WTC11 (cell line): Measurements from ENCODE around the gene MEGF8. TPM values are rescaled to one million over a fixed set of nuclear protein-coding genes. Genes with fewer than 3 reads are reported as not detected.
A peak's percentile ranks its signal among the peaks of the same experiment; 100 is the strongest.

ENCODE experiments used
- ATAC-seq: fragments of 200-7000 bp; cut with Tn5 transposase; 2 replicates; pipeline ENCODE4 v1.10.0; 2021; ENCODE audit warnings: mild to moderate bottlenecking, moderate library complexity
- CTCF ChIA-PET: fragments of 300-600 bp; sonication (Branson Sonifier 250); formaldehyde crosslinking; loops from one replicate; lab custom pipeline; 2021; ENCODE audit warnings: antibody characterized with exemption; lab: Charles Lee
- POLR2A ChIA-PET: fragments of 350-600 bp; sonication (Branson Sonifier 250); formaldehyde crosslinking; loops from one replicate; lab custom pipeline; 2021; ENCODE audit warnings: antibody characterized with exemption; lab: Charles Lee
- DNase-seq: peaks from one replicate; pipeline ENCODE4 v3.0.0; 2021; ENCODE audit warnings: low spot score
- H3K27ac Mint-ChIP-seq: 2 replicates; pipeline ENCODE4 v1.8.0; 2021; ENCODE audit warnings: mixed read lengths
- H3K27me3 Mint-ChIP-seq: 2 replicates; pipeline ENCODE4 v1.8.0; 2021; ENCODE audit warnings: low read depth, mild to moderate bottlenecking, moderate library complexity, mixed read lengths
- H3K36me3 Mint-ChIP-seq: 2 replicates; pipeline ENCODE4 v1.8.0; 2021; ENCODE audit warnings: mixed read lengths
- H3K4me1 Mint-ChIP-seq: 2 replicates; pipeline ENCODE4 v1.8.0; 2022; ENCODE audit warnings: mixed read lengths
- H3K4me3 Mint-ChIP-seq: 2 replicates; pipeline ENCODE4 v1.8.0; 2021; ENCODE audit warnings: mild to moderate bottlenecking, moderate library complexity, mixed read lengths
- H3K9me3 Mint-ChIP-seq: 2 replicates; pipeline ENCODE4 v1.8.0; 2021; ENCODE audit warnings: mixed read lengths
- CBFB ChIP-seq: sonication (generic); formaldehyde crosslinking; IDR thresholded peaks from 2 replicates; pipeline ENCODE4 v1.8.1; 2022; ENCODE audit warnings: mild to moderate bottlenecking, low read depth, missing genetic modification reagents
- ELF4 ChIP-seq: sonication (generic); formaldehyde crosslinking; IDR thresholded peaks from 2 replicates; pipeline ENCODE4 v1.8.1; 2022; ENCODE audit warnings: low read depth, mild to moderate bottlenecking, moderate library complexity, missing genetic modification reagents
- FOXK1 ChIP-seq: sonication (generic); formaldehyde crosslinking; IDR thresholded peaks from 2 replicates; pipeline ENCODE4 v1.8.0; 2022; ENCODE audit warnings: mild to moderate bottlenecking, moderate library complexity, missing genetic modification reagents
- HMGA2 ChIP-seq: fragments of 250-450 bp; sonication (Bioruptor Pico); IDR thresholded peaks from 2 replicates; pipeline ENCODE4 v1.4.0; 2021; ENCODE audit warnings: mild to moderate bottlenecking, moderate library complexity
- NFYB ChIP-seq: sonication (generic); formaldehyde crosslinking; conservative IDR thresholded peaks from 2 replicates; pipeline ENCODE4 v1.8.0; 2022; ENCODE audit warnings: low read depth, missing genetic modification reagents
- SP1 ChIP-seq: sonication (generic); formaldehyde crosslinking; conservative IDR thresholded peaks from 2 replicates; pipeline ENCODE4 v1.8.1; 2022; ENCODE audit warnings: missing genetic modification reagents
- TP53 ChIP-seq: sonication (generic); formaldehyde crosslinking; IDR thresholded peaks from 2 replicates; pipeline ENCODE4 v1.8.1; 2023; ENCODE audit warnings: mild to moderate bottlenecking, missing genetic modification reagents
- ZNF232 ChIP-seq: sonication (generic); formaldehyde crosslinking; IDR thresholded peaks from 2 replicates; pipeline ENCODE4 v1.8.0; 2022; ENCODE audit warnings: mild to moderate bottlenecking, missing genetic modification reagents
- ZNF317 ChIP-seq: sonication (generic); formaldehyde crosslinking; IDR thresholded peaks from 2 replicates; pipeline ENCODE4 v1.8.1; 2023; ENCODE audit warnings: low read depth, mild to moderate bottlenecking, moderate library complexity, missing genetic modification reagents, borderline replicate concordance
- ZNF423 ChIP-seq: fragments of 250-450 bp; sonication (Bioruptor Pico); IDR thresholded peaks from 2 replicates; pipeline ENCODE4 v2.1.2; 2022; ENCODE audit warnings: mild to moderate bottlenecking, moderate library complexity
- total RNA-seq: library from RNA; stranded (reverse); gene quantifications from 3 replicates; pipeline ENCODE4 v1.2.3, GENCODE V29; 2021
- TF ChIP-seq, protein P1 (sequence below): fragments of 200-600 bp; IDR thresholded peaks from 2 replicates; pipeline ENCODE4 v1.8.0; 2022; ENCODE audit warnings: antibody characterized with exemption
- TF ChIP-seq, protein P2 (sequence below): sonication (generic); formaldehyde crosslinking; IDR thresholded peaks from 2 replicates; pipeline ENCODE4 v1.8.1; 2023; ENCODE audit warnings: mild to moderate bottlenecking, missing genetic modification reagents, moderate library complexity
- TF ChIP-seq, protein P3 (sequence below): sonication (generic); formaldehyde crosslinking; IDR thresholded peaks from 2 replicates; pipeline ENCODE4 v1.8.0; 2022; ENCODE audit warnings: missing genetic modification reagents
- TF ChIP-seq, protein P4 (sequence below): sonication (generic); formaldehyde crosslinking; IDR thresholded peaks from 2 replicates; pipeline ENCODE4 v1.8.0; 2022; ENCODE audit warnings: mild to moderate bottlenecking, missing genetic modification reagents
- TF ChIP-seq, protein P5 (sequence below): sonication (generic); formaldehyde crosslinking; IDR thresholded peaks from 2 replicates; pipeline ENCODE4 v1.8.1; 2022; ENCODE audit warnings: low read depth, mild to moderate bottlenecking, moderate library complexity, missing genetic modification reagents, borderline replicate concordance
- TF ChIP-seq, protein P6 (sequence below): sonication (generic); formaldehyde crosslinking; IDR thresholded peaks from 2 replicates; pipeline ENCODE4 v1.8.1; 2022; ENCODE audit warnings: mild to moderate bottlenecking, missing genetic modification reagents, moderate library complexity, borderline replicate concordance
- TF ChIP-seq, protein P7 (sequence below): sonication (generic); formaldehyde crosslinking; IDR thresholded peaks from 2 replicates; pipeline ENCODE4 v1.8.0; 2023; ENCODE audit warnings: missing genetic modification reagents, mild to moderate bottlenecking, borderline replicate concordance

Gene MEGF8
- total RNA-seq, 1 experiment from 2014 or later = 42.1 TPM

DNA sequence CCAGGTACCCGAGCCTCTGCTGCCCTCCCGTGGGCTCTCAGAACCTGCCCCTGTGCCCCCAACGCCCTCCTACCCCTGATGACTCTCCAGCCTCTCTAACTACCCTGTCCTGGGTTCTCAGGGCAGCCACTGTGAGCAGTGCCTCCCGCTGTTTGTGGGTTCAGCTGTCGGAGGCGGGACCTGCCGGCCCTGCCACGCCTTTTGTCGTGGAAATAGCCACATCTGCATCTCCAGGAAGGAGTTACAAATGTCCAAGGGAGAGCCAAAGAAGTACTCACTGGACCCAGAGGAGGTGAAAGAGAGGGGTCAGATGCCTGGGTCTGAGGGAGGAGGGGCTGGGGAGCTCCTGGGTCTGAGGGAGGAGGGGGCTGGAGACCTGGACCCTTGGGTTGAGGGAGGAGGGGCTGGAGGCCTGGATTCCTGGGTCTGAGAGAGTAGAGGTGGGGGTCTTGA lies 44.7 kb downstream of the MEGF8 start (continued):
- TF ChIP-seq, protein P1, sequence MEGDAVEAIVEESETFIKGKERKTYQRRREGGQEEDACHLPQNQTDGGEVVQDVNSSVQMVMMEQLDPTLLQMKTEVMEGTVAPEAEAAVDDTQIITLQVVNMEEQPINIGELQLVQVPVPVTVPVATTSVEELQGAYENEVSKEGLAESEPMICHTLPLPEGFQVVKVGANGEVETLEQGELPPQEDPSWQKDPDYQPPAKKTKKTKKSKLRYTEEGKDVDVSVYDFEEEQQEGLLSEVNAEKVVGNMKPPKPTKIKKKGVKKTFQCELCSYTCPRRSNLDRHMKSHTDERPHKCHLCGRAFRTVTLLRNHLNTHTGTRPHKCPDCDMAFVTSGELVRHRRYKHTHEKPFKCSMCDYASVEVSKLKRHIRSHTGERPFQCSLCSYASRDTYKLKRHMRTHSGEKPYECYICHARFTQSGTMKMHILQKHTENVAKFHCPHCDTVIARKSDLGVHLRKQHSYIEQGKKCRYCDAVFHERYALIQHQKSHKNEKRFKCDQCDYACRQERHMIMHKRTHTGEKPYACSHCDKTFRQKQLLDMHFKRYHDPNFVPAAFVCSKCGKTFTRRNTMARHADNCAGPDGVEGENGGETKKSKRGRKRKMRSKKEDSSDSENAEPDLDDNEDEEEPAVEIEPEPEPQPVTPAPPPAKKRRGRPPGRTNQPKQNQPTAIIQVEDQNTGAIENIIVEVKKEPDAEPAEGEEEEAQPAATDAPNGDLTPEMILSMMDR = no peak
- TF ChIP-seq NFYB (no peak), HMGA2 (CRISPR knock-in tag) (no peak), ZNF232 (CRISPR knock-in tag) (no peak), SP1 (CRISPR knock-in tag) (peak; percentile 81), CBFB (CRISPR knock-in tag) (no peak), ZNF317 (no peak), TP53 (CRISPR knock-in tag) (no peak)
- TF ChIP-seq, protein P2, sequence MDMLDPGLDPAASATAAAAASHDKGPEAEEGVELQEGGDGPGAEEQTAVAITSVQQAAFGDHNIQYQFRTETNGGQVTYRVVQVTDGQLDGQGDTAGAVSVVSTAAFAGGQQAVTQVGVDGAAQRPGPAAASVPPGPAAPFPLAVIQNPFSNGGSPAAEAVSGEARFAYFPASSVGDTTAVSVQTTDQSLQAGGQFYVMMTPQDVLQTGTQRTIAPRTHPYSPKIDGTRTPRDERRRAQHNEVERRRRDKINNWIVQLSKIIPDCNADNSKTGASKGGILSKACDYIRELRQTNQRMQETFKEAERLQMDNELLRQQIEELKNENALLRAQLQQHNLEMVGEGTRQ (CRISPR knock-in tag) = no peak
- TF ChIP-seq, protein P3, sequence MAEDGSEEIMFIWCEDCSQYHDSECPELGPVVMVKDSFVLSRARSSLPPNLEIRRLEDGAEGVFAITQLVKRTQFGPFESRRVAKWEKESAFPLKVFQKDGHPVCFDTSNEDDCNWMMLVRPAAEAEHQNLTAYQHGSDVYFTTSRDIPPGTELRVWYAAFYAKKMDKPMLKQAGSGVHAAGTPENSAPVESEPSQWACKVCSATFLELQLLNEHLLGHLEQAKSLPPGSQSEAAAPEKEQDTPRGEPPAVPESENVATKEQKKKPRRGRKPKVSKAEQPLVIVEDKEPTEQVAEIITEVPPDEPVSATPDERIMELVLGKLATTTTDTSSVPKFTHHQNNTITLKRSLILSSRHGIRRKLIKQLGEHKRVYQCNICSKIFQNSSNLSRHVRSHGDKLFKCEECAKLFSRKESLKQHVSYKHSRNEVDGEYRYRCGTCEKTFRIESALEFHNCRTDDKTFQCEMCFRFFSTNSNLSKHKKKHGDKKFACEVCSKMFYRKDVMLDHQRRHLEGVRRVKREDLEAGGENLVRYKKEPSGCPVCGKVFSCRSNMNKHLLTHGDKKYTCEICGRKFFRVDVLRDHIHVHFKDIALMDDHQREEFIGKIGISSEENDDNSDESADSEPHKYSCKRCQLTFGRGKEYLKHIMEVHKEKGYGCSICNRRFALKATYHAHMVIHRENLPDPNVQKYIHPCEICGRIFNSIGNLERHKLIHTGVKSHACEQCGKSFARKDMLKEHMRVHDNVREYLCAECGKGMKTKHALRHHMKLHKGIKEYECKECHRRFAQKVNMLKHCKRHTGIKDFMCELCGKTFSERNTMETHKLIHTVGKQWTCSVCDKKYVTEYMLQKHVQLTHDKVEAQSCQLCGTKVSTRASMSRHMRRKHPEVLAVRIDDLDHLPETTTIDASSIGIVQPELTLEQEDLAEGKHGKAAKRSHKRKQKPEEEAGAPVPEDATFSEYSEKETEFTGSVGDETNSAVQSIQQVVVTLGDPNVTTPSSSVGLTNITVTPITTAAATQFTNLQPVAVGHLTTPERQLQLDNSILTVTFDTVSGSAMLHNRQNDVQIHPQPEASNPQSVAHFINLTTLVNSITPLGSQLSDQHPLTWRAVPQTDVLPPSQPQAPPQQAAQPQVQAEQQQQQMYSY = no peak
- TF ChIP-seq, protein P4, sequence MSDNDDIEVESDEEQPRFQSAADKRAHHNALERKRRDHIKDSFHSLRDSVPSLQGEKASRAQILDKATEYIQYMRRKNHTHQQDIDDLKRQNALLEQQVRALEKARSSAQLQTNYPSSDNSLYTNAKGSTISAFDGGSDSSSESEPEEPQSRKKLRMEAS (CRISPR knock-in tag) = peak; percentile 33; the same call in 1 of the 2 replicates

DNA sequence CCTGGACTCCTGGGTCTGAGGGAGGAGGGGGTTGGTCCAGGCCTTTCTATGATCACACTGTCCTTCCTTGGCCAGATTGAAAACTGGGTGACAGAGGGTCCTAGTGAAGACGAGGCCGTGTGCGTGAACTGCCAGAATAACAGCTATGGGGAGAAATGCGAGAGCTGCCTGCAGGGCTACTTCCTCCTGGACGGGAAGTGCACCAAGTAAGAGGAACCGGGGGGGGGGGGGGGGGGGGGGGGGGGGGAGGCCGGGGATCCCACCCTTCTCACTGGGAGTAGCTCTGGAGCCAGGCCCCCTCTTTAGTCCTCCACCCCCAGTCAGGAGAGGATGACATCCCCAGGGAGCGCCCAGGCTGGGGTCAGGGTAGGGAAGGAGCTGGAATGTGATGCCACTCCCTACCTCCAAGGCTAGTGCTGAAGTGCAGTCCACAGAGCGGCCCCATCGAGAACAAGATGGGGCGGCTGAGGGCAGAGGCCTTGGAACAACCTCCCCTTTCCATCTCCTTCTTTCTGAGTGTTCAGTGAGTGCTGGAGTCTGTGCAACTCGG lies 45.3 kb downstream of the MEGF8 start:
- peaks cover 22% of the 10 kb centered on the region for H3K36me3 Mint-ChIP-seq
- DNase-seq (no peak), ATAC-seq (peak; percentile 14)
- peak overlapping the region; percentile 43; the same call in 1 of the 2 replicates for H3K4me3 Mint-ChIP-seq
- CTCF ChIA-PET = interaction anchor here (0.5 to 2.2 kb wide), 31 partner anchors 10 to 274 kb away, joined by 3 to 23 read pairs (median 4); no protein-coding TSS in a partner anchor
- peak overlapping the region; percentile 84 for H3K27ac Mint-ChIP-seq
- POLR2A ChIA-PET = interaction anchor here (0.5 to 1.8 kb wide), 7 partner anchors 14 to 1880 kb away, joined by 3 to 8 read pairs (median 4); partner anchors contain the start of gene ERF
- H3K9me3 Mint-ChIP-seq = peaks cover 5% of the 10 kb centered on the region; the same call in 1 of the 2 replicates
- peaks cover 51% of the 10 kb centered on the region for H3K4me1 Mint-ChIP-seq
- no peaks in the 10 kb centered on the region for H3K27me3 Mint-ChIP-seq
- TF ChIP-seq ELF4 (CRISPR knock-in tag) (no peak), FOXK1 (CRISPR knock-in tag) (no peak), ZNF423 (CRISPR knock-in tag) (no peak)
- TF ChIP-seq, protein P5, sequence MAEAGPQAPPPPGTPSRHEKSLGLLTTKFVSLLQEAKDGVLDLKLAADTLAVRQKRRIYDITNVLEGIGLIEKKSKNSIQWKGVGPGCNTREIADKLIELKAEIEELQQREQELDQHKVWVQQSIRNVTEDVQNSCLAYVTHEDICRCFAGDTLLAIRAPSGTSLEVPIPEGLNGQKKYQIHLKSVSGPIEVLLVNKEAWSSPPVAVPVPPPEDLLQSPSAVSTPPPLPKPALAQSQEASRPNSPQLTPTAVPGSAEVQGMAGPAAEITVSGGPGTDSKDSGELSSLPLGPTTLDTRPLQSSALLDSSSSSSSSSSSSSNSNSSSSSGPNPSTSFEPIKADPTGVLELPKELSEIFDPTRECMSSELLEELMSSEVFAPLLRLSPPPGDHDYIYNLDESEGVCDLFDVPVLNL (CRISPR knock-in tag) = no peak
- TF ChIP-seq, protein P6, sequence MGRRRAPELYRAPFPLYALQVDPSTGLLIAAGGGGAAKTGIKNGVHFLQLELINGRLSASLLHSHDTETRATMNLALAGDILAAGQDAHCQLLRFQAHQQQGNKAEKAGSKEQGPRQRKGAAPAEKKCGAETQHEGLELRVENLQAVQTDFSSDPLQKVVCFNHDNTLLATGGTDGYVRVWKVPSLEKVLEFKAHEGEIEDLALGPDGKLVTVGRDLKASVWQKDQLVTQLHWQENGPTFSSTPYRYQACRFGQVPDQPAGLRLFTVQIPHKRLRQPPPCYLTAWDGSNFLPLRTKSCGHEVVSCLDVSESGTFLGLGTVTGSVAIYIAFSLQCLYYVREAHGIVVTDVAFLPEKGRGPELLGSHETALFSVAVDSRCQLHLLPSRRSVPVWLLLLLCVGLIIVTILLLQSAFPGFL (CRISPR knock-in tag) = no peak
- TF ChIP-seq, protein P3 = no peak
- TF ChIP-seq, protein P7, sequence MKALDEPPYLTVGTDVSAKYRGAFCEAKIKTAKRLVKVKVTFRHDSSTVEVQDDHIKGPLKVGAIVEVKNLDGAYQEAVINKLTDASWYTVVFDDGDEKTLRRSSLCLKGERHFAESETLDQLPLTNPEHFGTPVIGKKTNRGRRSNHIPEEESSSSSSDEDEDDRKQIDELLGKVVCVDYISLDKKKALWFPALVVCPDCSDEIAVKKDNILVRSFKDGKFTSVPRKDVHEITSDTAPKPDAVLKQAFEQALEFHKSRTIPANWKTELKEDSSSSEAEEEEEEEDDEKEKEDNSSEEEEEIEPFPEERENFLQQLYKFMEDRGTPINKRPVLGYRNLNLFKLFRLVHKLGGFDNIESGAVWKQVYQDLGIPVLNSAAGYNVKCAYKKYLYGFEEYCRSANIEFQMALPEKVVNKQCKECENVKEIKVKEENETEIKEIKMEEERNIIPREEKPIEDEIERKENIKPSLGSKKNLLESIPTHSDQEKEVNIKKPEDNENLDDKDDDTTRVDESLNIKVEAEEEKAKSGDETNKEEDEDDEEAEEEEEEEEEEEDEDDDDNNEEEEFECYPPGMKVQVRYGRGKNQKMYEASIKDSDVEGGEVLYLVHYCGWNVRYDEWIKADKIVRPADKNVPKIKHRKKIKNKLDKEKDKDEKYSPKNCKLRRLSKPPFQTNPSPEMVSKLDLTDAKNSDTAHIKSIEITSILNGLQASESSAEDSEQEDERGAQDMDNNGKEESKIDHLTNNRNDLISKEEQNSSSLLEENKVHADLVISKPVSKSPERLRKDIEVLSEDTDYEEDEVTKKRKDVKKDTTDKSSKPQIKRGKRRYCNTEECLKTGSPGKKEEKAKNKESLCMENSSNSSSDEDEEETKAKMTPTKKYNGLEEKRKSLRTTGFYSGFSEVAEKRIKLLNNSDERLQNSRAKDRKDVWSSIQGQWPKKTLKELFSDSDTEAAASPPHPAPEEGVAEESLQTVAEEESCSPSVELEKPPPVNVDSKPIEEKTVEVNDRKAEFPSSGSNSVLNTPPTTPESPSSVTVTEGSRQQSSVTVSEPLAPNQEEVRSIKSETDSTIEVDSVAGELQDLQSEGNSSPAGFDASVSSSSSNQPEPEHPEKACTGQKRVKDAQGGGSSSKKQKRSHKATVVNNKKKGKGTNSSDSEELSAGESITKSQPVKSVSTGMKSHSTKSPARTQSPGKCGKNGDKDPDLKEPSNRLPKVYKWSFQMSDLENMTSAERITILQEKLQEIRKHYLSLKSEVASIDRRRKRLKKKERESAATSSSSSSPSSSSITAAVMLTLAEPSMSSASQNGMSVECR (CRISPR knock-in tag) = no peak
